ENCODE measurements around the gene GABARAP.

The GABARAP gene

GRCh38 chr17:7241783-7242716 is at the start of gene GABARAP:
TSS of gene GABARAP (minus strand) at chr17:7242449. CDS start at chr17:7242330, 119 bp downstream.
- DNase-seq (ENCODE audit: low spot score) = peak; percentile 98

GRCh38 chr17:7290685-7291084 is 48.4 kb upstream of the GABARAP start:
- DNase-seq (ENCODE audit: low spot score) = no peak

- no peak for DNase-seq (ENCODE audit: low spot score)
These were observed 47.9 kb upstream of the GABARAP start for GRCh38 chr17:7290166-7290565.

- no peak for DNase-seq (ENCODE audit: low spot score)
These were observed 47.2 kb upstream of the GABARAP start for GRCh38 chr17:7289256-7290032.

- DNase-seq (ENCODE audit: low spot score) = no peak
These were observed 43.4 kb upstream of the GABARAP start for GRCh38 chr17:7285679-7286078.

GRCh38 chr17:7284911-7285310 is 42.7 kb upstream of the GABARAP start:
- no peak for DNase-seq (ENCODE audit: low spot score)

GRCh38 chr17:7283471-7284216 is 41.4 kb upstream of the GABARAP start:
- no peak for DNase-seq (ENCODE audit: low spot score)

GRCh38 chr17:7282752-7283321 is 40.6 kb upstream of the GABARAP start:
- no peak for DNase-seq (ENCODE audit: low spot score)

GRCh38 chr17:7281953-7282751 is 39.9 kb upstream of the GABARAP start:
- DNase-seq (ENCODE audit: low spot score) = no peak

GRCh38 chr17:7281074-7281952 is 39.1 kb upstream of the GABARAP start, which contains the start of gene SLC2A4:
TSS of gene SLC2A4 (plus strand) at chr17:7281718. CDS start at chr17:7281935, 217 bp downstream.
- DNase-seq (ENCODE audit: low spot score) = peak; percentile 99

- DNase-seq (ENCODE audit: low spot score) = peak; percentile 92
These were observed 38.3 kb upstream of the GABARAP start for GRCh38 chr17:7280519-7281073.

GRCh38 chr17:7279448-7279847 is 37.2 kb upstream of the GABARAP start:
- DNase-seq (ENCODE audit: low spot score) = no peak

GRCh38 chr17:7266784-7267183 is 24.5 kb upstream of the GABARAP start:
- DNase-seq (ENCODE audit: low spot score) = no peak

GRCh38 chr17:7263801-7264078 is 21.5 kb upstream of the GABARAP start:
- no peak for DNase-seq (ENCODE audit: low spot score)

GRCh38 chr17:7262935-7263800 is 20.9 kb upstream of the GABARAP start:
- DNase-seq (ENCODE audit: low spot score) = no peak

- peak; percentile 73 for DNase-seq (ENCODE audit: low spot score)
These were observed 20.1 kb upstream of the GABARAP start, which contains the start of gene CLDN7 for GRCh38 chr17:7262192-7262934. TSS of gene CLDN7 (minus strand) at chr17:7262478. CDS start at chr17:7262043, 435 bp downstream.

GRCh38 chr17:7261379-7262191 is 19.3 kb upstream of the GABARAP start:
- DNase-seq (ENCODE audit: low spot score) = peak; percentile 55

Data from ecto neural progenitor cell (in vitro differentiated cells).